GM12878 (cell line): Measurements from ENCODE around the gene FRAS1.

ENCODE experiments used
- SUZ12 ChIP-seq: fragments of 200-600 bp; sonication (generic); IDR thresholded peaks from one replicate; pipeline ENCODE4 v1.6.1; 2018; ENCODE audit warnings: antibody characterized with exemption, mild to moderate bottlenecking; ENCODE audit not compliant: unreplicated experiment
- TF ChIP-seq, protein P1 (sequence below): fragments of 450-650 bp; IDR thresholded peaks from 2 replicates; pipeline ENCODE4 v1.6.1; 2017; ENCODE audit warnings: antibody characterized with exemption, mild to moderate bottlenecking, moderate library complexity
- TF ChIP-seq, protein P2 (sequence below): IDR thresholded peaks from 2 replicates; pipeline ENCODE4 v1.6.1; 2011; ENCODE audit warnings: low read depth, low read length, improper control_type of control experiment, borderline replicate concordance
- TF ChIP-seq, protein P3 (sequence below), 3 experiments: IDR thresholded peaks in 2 of 3; conservative IDR thresholded peaks in 1 of 3; 2 replicates each; pipeline ENCODE4 v1.5.1; 2011; ENCODE audit warnings: low read depth in 3 of 3, low read length in 3 of 3, mild to moderate bottlenecking in 3 of 3, control low read depth in 2 of 3, moderate library complexity in 2 of 3, inconsistent platforms in 1 of 3, mixed read lengths in 1 of 3; ENCODE audit not compliant: control insufficient read depth in 2 of 3, insufficient read depth in 1 of 3; ENCODE audit errors: extremely low read depth in 1 of 3

DNA sequence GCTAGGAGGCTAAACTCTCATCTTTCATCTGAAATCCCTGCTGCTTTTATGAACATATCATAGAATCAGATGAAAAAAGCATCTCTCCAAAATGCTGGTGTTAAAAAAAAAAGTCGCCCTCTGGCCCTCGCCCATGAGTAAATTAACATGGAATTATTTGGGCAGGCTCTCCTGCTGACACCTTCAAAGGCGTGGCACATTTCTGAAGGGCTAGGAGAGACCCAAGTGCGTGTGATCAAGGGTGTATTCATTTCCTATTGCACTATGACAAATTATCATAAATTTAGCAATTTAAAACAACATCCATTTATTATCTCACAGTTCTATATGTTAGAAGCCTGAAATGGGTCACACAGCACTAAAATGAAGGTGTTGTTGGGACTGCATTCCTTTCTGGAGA lies 499.5 kb downstream of the FRAS1 start:
- TF ChIP-seq, protein P1, sequence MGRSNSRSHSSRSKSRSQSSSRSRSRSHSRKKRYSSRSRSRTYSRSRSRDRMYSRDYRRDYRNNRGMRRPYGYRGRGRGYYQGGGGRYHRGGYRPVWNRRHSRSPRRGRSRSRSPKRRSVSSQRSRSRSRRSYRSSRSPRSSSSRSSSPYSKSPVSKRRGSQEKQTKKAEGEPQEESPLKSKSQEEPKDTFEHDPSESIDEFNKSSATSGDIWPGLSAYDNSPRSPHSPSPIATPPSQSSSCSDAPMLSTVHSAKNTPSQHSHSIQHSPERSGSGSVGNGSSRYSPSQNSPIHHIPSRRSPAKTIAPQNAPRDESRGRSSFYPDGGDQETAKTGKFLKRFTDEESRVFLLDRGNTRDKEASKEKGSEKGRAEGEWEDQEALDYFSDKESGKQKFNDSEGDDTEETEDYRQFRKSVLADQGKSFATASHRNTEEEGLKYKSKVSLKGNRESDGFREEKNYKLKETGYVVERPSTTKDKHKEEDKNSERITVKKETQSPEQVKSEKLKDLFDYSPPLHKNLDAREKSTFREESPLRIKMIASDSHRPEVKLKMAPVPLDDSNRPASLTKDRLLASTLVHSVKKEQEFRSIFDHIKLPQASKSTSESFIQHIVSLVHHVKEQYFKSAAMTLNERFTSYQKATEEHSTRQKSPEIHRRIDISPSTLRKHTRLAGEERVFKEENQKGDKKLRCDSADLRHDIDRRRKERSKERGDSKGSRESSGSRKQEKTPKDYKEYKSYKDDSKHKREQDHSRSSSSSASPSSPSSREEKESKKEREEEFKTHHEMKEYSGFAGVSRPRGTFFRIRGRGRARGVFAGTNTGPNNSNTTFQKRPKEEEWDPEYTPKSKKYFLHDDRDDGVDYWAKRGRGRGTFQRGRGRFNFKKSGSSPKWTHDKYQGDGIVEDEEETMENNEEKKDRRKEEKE, result no peak
- TF ChIP-seq, protein P2, sequence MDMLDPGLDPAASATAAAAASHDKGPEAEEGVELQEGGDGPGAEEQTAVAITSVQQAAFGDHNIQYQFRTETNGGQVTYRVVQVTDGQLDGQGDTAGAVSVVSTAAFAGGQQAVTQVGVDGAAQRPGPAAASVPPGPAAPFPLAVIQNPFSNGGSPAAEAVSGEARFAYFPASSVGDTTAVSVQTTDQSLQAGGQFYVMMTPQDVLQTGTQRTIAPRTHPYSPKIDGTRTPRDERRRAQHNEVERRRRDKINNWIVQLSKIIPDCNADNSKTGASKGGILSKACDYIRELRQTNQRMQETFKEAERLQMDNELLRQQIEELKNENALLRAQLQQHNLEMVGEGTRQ, result no peak
- no peak for TF ChIP-seq SUZ12
- TF ChIP-seq, protein P3, sequence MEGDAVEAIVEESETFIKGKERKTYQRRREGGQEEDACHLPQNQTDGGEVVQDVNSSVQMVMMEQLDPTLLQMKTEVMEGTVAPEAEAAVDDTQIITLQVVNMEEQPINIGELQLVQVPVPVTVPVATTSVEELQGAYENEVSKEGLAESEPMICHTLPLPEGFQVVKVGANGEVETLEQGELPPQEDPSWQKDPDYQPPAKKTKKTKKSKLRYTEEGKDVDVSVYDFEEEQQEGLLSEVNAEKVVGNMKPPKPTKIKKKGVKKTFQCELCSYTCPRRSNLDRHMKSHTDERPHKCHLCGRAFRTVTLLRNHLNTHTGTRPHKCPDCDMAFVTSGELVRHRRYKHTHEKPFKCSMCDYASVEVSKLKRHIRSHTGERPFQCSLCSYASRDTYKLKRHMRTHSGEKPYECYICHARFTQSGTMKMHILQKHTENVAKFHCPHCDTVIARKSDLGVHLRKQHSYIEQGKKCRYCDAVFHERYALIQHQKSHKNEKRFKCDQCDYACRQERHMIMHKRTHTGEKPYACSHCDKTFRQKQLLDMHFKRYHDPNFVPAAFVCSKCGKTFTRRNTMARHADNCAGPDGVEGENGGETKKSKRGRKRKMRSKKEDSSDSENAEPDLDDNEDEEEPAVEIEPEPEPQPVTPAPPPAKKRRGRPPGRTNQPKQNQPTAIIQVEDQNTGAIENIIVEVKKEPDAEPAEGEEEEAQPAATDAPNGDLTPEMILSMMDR (IDR thresholded peaks at IDR 0.05 in 2 of 3, conservative IDR thresholded peaks at IDR 0.05 in 1 of 3; ENCODE audit: control insufficient read depth in 2 of 3, extremely low read depth in 1 of 3, insufficient read depth in 1 of 3, low read depth in 3 of 3, low read length in 3 of 3), result no peak
